NOMO-1 (cell line): ENCODE measurements around the gene GALNT1.

ENCODE experiments used
- DNase-seq, 2 experiments: peaks; one replicate each; lab custom pipeline; 2025; ENCODE audit not compliant: unreplicated experiment in 2 of 2; lab: John Stamatoyannopoulos, UW

The GALNT1 gene

DNA sequence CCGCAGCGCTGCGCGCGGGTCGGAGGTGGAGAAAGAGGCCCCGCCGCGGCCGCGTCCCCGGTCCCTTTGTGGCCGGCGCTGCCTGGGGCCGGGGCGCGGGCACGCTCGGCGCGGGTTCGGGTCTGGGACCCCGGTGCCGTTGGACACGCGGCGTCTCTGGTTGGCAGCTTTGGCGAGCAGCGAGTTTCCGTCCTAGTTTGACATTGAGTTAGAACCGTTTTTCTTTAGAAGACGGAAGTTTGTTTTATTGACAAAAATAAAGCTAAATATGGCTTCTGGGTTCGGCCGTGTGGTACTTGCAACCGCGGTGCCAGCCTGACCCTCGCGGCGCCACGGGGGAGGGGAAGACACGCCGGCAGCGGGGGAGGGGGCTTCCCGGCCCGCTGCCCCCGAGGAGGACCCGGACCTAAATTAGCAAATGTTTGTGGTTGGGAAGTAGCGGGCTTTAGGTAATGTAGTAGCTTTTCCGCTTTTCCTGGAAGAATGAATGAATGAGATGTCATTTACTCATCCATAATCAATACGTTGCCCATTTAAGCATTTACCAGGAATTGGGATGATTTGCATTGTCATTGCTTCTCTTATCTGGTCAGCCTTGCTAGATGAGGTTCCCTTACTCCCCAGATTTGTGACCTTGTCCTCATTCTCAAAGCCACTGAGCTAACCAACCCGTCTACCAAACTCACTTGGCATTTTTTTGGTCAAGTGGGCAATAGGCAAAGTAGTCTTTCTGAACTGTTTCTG is 530 bp downstream of the GALNT1 start:
- DNase-seq: peak; percentile 9 to 37

GRCh38 chr18:35582899-35583558 is 1.5 kb downstream of the GALNT1 start:
- DNase-seq: no peak

DNA sequence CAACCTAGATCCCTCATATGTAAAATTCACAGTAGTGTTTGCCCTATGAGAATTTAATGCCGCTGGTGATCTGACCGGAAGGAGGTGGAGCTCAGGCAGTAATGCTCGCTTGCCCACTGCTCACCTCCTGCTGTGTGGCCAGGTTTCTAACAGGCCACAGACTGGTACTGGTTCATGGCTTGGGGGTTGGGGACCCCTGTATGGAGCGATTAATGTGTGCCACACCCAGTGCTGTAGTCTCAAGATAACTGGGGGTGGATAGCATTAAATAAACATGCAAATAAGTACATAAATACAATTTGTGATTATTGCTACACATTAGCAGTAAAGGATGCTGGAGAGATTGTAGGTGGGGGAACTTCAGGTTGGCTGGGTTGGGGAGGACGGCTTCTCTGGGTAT is 3.2 kb downstream of the GALNT1 start:
- no peak for DNase-seq

- no peak for DNase-seq
Measured at GRCh38 chr18:35585608-35586007, 4.1 kb downstream of the GALNT1 start.

DNA sequence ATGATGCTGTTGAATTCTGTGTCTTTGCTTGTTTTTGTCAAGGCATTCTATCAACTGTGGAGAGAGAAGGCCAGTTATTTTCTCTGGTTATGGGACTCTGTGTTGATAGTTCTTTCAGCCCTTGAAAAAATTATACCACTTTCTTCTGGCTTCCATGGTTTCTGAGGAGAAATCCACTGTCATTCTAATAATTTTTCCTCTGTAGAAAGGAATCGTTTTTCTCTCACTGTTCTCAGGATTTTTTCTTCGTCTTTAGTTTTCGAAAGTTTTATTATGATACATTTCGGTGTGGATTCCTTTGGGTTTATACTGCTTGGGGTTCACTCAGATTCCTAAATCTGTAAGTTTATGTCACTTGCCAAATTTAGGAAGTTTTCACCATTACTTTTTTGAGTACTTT is 6.6 kb downstream of the GALNT1 start:
- no peak for DNase-seq

DNA sequence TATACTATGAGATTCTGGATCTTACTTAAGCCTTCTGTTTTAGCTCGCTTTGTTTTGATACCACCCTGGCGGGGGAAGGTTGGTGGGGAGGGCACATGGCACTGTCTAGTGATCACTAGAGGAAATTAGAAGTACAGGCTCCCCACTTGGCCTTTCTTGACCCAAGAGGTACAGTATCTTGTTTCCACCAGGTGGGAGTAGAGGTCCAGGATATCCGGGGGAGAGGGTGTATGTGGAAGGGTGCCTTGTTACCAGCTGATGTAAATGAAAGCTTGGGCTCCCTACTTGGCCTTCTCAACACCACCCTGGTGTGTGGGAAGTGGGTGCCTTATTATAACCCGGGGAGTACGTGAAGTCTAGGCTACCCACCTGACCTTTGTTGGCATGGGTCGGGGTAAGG is 7.5 kb downstream of the GALNT1 start:
- DNase-seq: no peak

- no peak for DNase-seq
Measured at GRCh38 chr18:35589546-35589945, 8.0 kb downstream of the GALNT1 start.

DNA sequence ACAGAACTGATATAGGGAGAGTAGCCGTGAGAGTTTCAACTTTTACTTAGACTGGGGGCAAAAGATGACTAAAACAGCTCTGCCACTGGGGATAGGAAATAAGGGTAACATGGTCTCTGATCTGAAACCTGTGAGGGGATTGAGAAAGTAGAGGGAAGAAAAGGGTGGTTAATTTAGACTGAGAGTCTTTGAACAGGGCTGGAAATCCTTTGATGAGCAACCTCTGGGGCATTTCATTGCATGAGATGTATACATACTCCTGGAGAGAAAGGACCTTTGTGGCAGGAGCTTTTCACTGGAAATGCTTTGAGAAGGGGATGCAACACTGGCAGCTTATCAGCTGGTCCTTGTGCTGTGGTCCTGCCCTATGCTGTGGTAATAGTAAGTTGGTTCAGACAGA is 9.4 kb downstream of the GALNT1 start:
- no peak for DNase-seq

- peak; percentile 81 to 84 for DNase-seq
Measured at GRCh38 chr18:35592298-35592697, 10.8 kb downstream of the GALNT1 start.

GRCh38 chr18:35593859-35594258 is 12.3 kb downstream of the GALNT1 start:
- DNase-seq: no peak

GRCh38 chr18:35597758-35598157 is 16.2 kb downstream of the GALNT1 start:
- no peak for DNase-seq

DNA sequence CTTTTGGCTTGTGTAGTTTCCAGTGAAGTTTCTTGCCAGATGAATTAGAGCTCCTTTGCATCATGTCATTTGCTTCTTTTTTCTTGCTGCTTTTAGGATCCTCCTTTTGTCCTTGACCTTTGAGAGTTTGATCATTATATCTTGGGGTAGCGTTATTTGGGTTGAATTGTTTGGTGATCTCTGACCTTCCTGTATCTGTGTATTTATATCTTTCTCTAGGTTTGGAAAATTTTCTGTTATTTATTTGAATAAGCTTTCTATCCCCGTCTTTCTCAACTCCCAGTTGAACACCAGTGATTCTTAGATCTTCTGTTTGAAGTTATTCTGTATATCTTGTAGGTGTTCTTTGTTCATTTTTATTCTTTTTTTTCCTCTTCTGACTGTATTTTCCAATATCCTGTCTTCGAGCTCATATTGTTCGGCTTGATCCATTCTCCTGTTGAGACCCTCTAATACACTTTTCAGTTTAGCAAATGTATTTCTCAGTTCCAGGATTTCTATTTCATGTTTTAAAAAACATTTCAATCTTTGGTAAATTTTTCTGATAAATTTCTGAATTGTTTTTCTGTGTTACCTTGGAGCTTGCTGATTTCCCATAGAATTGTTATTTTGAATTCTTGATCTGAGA is 20.8 kb downstream of the GALNT1 start:
- no peak for DNase-seq

GRCh38 chr18:35603008-35603407 is 21.5 kb downstream of the GALNT1 start:
- DNase-seq: no peak

GRCh38 chr18:35603528-35603927 is 22.0 kb downstream of the GALNT1 start:
- no peak for DNase-seq

- DNase-seq: no peak
Measured at GRCh38 chr18:35604369-35604768, 22.8 kb downstream of the GALNT1 start.

DNA sequence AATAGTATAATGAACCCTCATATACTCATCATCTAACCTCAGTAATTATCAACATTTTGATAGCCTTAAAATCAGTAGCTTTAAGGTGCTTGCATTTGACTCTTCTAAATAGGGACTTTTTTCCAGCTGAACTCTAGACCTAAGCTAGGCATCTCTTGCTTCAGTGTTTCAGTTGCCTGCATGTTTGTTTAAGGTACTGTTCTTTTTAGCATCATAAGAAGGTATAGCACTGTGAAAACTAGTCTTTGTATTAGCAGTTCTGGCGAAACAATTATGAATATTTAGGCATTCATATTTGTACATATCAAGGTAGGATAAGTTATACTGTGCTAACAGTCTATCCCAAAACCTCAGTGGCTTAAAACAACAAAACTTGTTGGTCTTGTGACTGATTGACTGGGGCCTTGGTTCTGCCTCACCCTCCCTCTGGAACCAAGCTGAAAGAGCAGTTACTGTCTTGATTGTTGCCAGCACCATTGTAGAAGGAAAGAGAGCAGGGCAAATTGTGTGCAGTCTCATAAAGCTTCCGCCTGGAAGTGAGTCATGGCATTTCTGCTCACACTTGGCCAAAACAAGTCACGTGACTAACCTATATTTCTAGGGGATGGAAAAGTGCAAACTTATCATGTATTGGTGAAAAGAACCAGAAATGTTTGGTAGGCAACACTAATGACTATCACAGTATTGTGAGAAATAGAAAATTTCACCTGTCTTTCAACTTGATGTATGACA is 24.3 kb downstream of the GALNT1 start:
- no peak for DNase-seq

DNA sequence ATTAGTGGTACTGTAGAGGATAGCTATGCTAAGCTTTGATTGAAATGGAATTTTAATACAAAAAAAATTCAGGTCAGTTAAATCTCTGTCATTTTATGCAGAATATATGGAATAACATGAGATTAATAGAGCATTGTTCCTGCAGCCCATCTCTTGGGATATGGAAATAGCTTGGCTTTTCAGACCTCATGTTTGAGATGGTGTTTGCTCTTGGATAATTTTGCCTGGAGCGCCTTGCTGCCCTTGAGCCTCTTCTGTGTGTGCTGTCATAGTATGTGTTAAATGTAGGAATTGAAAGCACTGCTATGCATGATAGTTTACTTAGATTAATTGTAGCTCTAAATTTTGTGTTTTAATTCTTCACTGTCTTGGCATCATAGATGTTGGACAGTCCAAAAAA is 27.7 kb downstream of the GALNT1 start:
- no peak for DNase-seq

GRCh38 chr18:35610089-35610488 is 28.5 kb downstream of the GALNT1 start:
- DNase-seq: no peak

DNA sequence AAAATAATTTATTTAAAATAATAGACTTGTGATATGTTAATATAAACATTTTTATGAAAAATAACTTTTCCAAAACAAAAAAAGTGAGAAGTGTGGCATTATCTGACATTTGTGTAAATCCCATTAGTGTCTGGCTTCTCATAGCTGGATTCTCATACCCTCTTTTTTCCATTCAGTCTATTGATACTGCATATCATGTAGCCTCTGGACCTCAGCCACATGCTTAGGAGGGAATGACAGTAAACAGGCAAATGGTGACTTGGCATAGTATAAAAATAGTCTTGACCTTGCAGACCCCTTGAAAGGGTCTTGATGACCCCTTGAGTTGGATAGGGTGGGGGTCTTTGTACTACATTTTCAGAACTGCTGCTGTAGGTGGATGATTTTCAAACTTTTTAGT is 29.2 kb downstream of the GALNT1 start:
- no peak for DNase-seq

DNA sequence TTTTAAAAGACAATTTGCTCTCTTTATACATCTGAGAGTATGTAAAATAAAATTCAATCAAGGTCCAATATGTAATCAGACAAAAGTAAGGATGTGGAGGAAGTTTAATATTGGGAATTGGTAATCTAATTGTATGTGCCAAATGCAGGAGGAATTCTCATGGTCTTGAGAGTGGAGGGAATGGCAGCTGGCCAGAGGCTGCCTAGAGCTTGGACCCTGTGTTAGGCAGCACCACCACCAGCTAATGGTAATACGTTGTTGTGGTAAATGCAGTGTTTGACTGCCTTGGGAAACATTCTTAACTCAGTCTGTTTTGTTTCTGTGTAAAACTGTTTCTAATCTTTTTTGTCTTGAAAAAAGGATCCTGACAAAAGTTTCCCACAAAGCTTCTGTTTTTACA is 30.0 kb downstream of the GALNT1 start:
- no peak for DNase-seq

- DNase-seq: no peak
Measured at GRCh38 chr18:35616074-35616473, 34.5 kb downstream of the GALNT1 start.
